Measurements from ENCODE around the gene UNC13A. TPM values are rescaled to one million over a fixed set of nuclear protein-coding genes. Genes with fewer than 3 reads are reported as not detected.

UNC13A gene
- total RNA-seq, 2 experiments from 2014 or later, result 0.02 to 0.04 TPM

- peaks cover 24% of the 10 kb centered on the region for H3K27me3 Mint-ChIP-seq
- no peak overlapping the region for H3K27ac Mint-ChIP-seq
- POLR2A ChIA-PET, result no interaction called here
- no peaks in the 10 kb centered on the region for H3K9me3 Mint-ChIP-seq
- H3K36me3 Mint-ChIP-seq (ENCODE audit: low read depth), result no peaks in the 10 kb centered on the region
- CTCF ChIA-PET, result interaction anchor here (1.0 kb wide), 1 partner anchor 10 kb away, joined by 4 read pairs; no protein-coding TSS in a partner anchor
- no peak overlapping the region for H3K4me3 Mint-ChIP-seq
- DNase-seq, result no peak
- peaks cover 2% of the 10 kb centered on the region for H3K4me1 Mint-ChIP-seq
Observed at GRCh38 chr19:17615889-17616685, 72.1 kb downstream of the UNC13A start.

GRCh38 chr19:17614476-17614875 is 73.7 kb downstream of the UNC13A start:
- peaks cover 24% of the 10 kb centered on the region for H3K27me3 Mint-ChIP-seq
- ChIA-PET CTCF (interaction anchor here (0.6 kb wide), 2 partner anchors 123 kb away, joined by 3 read pairs; no protein-coding TSS in a partner anchor), POLR2A (no interaction called here)
- no peak overlapping the region for H3K4me3 Mint-ChIP-seq
- no peaks in the 10 kb centered on the region for H3K9me3 Mint-ChIP-seq
- no peak for DNase-seq
- no peak overlapping the region for H3K27ac Mint-ChIP-seq
- peaks cover 2% of the 10 kb centered on the region for H3K4me1 Mint-ChIP-seq
- H3K36me3 Mint-ChIP-seq (ENCODE audit: low read depth), result no peaks in the 10 kb centered on the region

DNA sequence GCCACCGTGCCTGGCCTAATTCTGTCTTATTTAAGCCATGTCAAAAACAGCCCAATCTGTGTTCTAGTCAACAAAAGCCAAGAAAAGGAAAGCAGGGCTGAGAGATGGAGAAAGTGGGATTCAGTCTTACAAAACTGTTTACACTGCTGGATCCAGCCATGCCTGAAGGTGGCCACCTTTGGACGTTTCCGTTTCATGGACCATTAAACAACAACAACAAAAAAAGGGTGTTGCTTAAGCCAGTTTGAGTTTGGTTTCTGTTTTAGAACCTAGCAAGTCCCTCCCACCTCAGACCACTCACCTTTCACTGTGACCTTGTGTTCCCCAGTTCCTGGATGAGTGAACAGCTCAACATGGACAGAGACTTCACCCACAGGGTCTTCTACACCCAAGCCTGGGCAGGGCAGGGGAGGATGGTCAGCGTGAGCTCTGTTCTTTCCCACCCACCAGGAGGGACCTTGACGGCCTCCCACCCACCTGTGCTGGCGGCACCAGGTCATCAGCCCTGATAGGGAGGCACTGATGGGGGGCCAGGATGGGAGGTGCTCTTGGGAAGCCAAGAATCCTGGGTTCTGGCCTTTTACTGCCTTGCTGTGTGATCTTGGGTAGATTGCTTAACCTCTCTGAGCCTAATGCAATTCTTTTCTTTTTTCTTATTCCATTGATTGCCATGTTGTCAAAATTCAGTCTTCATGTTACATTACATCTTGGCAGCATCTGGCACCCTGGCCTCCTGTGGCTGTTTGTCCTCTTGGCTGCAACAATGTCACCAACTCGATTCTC is 76.5 kb downstream of the UNC13A start:
- peaks cover 4% of the 10 kb centered on the region for H3K4me1 Mint-ChIP-seq
- ChIA-PET CTCF (interaction anchor here (0.6 kb wide), 2 partner anchors 127 to 229 kb away, joined by 3 read pairs; no protein-coding TSS in a partner anchor), POLR2A (interaction anchor here (0.6 kb wide), 1 partner anchor 1182 kb away, joined by 4 read pairs; no protein-coding TSS in a partner anchor)
- H3K27ac Mint-ChIP-seq, result no peak overlapping the region
- no peaks in the 10 kb centered on the region for H3K36me3 Mint-ChIP-seq (ENCODE audit: low read depth)
- H3K4me3 Mint-ChIP-seq, result no peak overlapping the region
- peaks cover 2% of the 10 kb centered on the region for H3K9me3 Mint-ChIP-seq
- H3K27me3 Mint-ChIP-seq, result peaks cover 8% of the 10 kb centered on the region
- DNase-seq, result no peak

DNA sequence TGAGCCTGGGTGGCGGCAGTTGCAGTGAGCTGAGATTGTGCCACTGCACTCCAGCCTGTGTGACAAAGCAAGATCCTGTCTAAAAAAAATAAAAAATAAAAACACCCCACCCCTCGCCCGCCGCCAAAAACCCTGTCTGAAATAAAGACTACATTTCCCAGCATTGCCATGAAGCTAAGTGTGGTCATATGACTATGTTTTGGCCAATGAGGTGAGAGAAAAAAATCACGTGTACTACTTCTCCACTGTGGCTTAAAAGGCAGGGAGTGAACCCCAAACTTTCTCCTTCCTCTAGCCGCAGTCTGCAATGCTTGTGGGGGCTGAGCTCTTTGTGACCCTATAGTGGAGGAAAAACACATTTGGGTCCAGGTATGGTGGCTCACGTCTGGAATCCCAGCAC is 77.8 kb downstream of the UNC13A start:
- H3K36me3 Mint-ChIP-seq (ENCODE audit: low read depth), result no peaks in the 10 kb centered on the region
- H3K4me1 Mint-ChIP-seq, result peaks cover 9% of the 10 kb centered on the region
- no peak for DNase-seq
- H3K27me3 Mint-ChIP-seq, result peaks cover 7% of the 10 kb centered on the region
- no peak overlapping the region for H3K27ac Mint-ChIP-seq
- peaks cover 2% of the 10 kb centered on the region for H3K9me3 Mint-ChIP-seq
- no peak overlapping the region for H3K4me3 Mint-ChIP-seq
- CTCF ChIA-PET, result interaction anchor here (1.5 kb wide), 1 partner anchor 12 kb away, joined by 6 read pairs; no protein-coding TSS in a partner anchor
- POLR2A ChIA-PET, result interaction anchor here (0.9 kb wide), 1 partner anchor 89 kb away, joined by 3 read pairs; no protein-coding TSS in a partner anchor

- POLR2A ChIA-PET, result no interaction called here
- peaks cover 21% of the 10 kb centered on the region for H3K27me3 Mint-ChIP-seq
- H3K4me1 Mint-ChIP-seq, result peaks cover 9% of the 10 kb centered on the region
- DNase-seq, result no peak
- no peak overlapping the region for H3K4me3 Mint-ChIP-seq
- no peaks in the 10 kb centered on the region for H3K36me3 Mint-ChIP-seq (ENCODE audit: low read depth)
- CTCF ChIA-PET, result interaction anchor here (3.8 kb wide), 1 partner anchor 14 kb away, joined by 19 read pairs; no protein-coding TSS in a partner anchor
- peaks cover 2% of the 10 kb centered on the region for H3K9me3 Mint-ChIP-seq
- H3K27ac Mint-ChIP-seq, result no peak overlapping the region
Observed at GRCh38 chr19:17607936-17608335, 80.2 kb downstream of the UNC13A start.

DNA sequence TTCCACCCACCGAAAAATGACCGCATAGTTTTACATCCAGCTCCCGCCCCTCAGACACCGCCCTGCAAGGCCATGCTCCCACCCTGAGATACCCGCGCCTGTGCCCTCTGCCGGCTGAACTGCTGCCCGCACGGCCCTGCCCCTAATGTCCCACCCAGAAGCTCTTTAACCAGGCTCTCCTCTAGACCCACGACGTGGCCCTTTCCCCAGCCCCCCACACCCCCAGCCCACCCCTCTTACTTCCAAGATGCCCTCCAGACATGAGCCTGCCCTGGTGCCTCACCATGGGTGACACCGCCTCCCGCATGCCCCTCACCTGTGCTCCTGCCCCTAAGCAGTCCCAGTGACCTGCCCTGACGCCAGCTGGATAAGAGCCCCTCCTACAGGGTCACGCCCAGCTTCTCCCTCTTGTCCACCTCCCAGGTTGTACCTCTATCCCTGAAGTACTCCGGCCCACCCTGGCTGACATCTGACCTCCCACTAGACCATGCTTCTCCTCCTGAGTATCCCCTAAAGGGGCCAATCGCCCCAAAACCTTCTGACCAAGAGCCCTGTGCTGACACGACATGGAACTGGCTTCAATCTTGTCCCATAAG is 81.5 kb downstream of the UNC13A start:
- Mint-ChIP-seq H3K27ac (peak overlapping the region; percentile 75), H3K36me3 (ENCODE audit: low read depth) (no peaks in the 10 kb centered on the region), H3K4me3 (peak overlapping the region; percentile 68), H3K4me1 (peaks cover 10% of the 10 kb centered on the region), H3K27me3 (peaks cover 29% of the 10 kb centered on the region), H3K9me3 (peaks cover 2% of the 10 kb centered on the region)
- POLR2A ChIA-PET, result no interaction called here
- CTCF ChIA-PET, result interaction anchor here (0.6 to 3.8 kb wide), 14 partner anchors 10 to 465 kb away, joined by 3 to 19 read pairs (median 4); partner anchors contain the start of genes CCDC124 and RPL18A
- no peak for DNase-seq

- ChIA-PET POLR2A (no interaction called here), CTCF (interaction anchor here (0.6 to 3.8 kb wide), 16 partner anchors 11 to 465 kb away, joined by 3 to 19 read pairs (median 4); partner anchors contain the start of genes CCDC124 and RPL18A)
- Mint-ChIP-seq H3K4me3 (peak overlapping the region; percentile 68), H3K36me3 (ENCODE audit: low read depth) (no peaks in the 10 kb centered on the region), H3K4me1 (peaks cover 11% of the 10 kb centered on the region), H3K9me3 (peaks cover 2% of the 10 kb centered on the region), H3K27ac (peak overlapping the region; percentile 75), H3K27me3 (peaks cover 36% of the 10 kb centered on the region)
- DNase-seq, result peak; percentile 77
Observed at GRCh38 chr19:17605761-17606589, 82.2 kb downstream of the UNC13A start.

DNA sequence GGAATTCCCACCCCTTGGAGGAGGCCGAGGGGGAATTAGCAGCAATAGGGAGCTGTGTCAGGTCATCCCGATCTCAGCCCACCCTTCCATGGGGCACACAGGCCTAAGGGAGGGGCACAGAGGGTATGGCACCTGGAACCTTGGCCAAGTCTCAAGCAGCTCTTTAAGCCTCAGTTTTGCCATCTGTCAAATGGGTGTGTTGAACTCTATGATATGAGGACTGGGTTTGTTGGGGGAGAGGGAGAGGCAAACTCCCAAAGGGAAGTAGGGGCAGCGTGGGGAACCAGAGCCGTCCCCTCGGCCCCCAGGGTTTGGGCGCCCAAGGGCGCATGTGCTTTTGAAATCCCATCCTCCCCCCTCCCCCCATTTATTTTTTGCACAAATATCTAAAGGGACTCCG is 83.0 kb downstream of the UNC13A start:
- H3K27ac Mint-ChIP-seq, result no peak overlapping the region
- no peak overlapping the region for H3K4me3 Mint-ChIP-seq
- no peak for DNase-seq
- ChIA-PET POLR2A (no interaction called here), CTCF (interaction anchor here (0.6 to 2.2 kb wide), 5 partner anchors 29 to 327 kb away, joined by 3 to 7 read pairs (median 4); partner anchors contain the start of gene CCDC124)
- H3K27me3 Mint-ChIP-seq, result peaks cover 37% of the 10 kb centered on the region
- no peaks in the 10 kb centered on the region for H3K36me3 Mint-ChIP-seq (ENCODE audit: low read depth)
- peaks cover 2% of the 10 kb centered on the region for H3K9me3 Mint-ChIP-seq
- peaks cover 12% of the 10 kb centered on the region for H3K4me1 Mint-ChIP-seq

- no peak overlapping the region for H3K27ac Mint-ChIP-seq
- no peak for DNase-seq
- peaks cover 2% of the 10 kb centered on the region for H3K9me3 Mint-ChIP-seq
- H3K36me3 Mint-ChIP-seq (ENCODE audit: low read depth), result no peaks in the 10 kb centered on the region
- ChIA-PET POLR2A (interaction anchor here (0.6 kb wide), 1 partner anchor 110 kb away, joined by 3 read pairs; no protein-coding TSS in a partner anchor), CTCF (interaction anchor here (0.6 to 2.2 kb wide), 4 partner anchors 28 to 109 kb away, joined by 3 to 6 read pairs (median 4); no protein-coding TSS in a partner anchor)
- H3K27me3 Mint-ChIP-seq, result peaks cover 37% of the 10 kb centered on the region
- no peak overlapping the region for H3K4me3 Mint-ChIP-seq
- H3K4me1 Mint-ChIP-seq, result peaks cover 12% of the 10 kb centered on the region
Observed at GRCh38 chr19:17604372-17605025, 83.7 kb downstream of the UNC13A start.

- Mint-ChIP-seq H3K27me3 (peaks cover 37% of the 10 kb centered on the region), H3K27ac (no peak overlapping the region), H3K9me3 (no peaks in the 10 kb centered on the region), H3K4me3 (no peak overlapping the region), H3K4me1 (peaks cover 12% of the 10 kb centered on the region), H3K36me3 (ENCODE audit: low read depth) (no peaks in the 10 kb centered on the region)
- ChIA-PET POLR2A (no interaction called here), CTCF (interaction anchor here (0.7 to 1.7 kb wide), 3 partner anchors 34 to 256 kb away, joined by 3 read pairs; partner anchors contain the start of gene RPL18A)
- DNase-seq, result no peak
Observed at GRCh38 chr19:17602872-17603510, 85.2 kb downstream of the UNC13A start.

DNA sequence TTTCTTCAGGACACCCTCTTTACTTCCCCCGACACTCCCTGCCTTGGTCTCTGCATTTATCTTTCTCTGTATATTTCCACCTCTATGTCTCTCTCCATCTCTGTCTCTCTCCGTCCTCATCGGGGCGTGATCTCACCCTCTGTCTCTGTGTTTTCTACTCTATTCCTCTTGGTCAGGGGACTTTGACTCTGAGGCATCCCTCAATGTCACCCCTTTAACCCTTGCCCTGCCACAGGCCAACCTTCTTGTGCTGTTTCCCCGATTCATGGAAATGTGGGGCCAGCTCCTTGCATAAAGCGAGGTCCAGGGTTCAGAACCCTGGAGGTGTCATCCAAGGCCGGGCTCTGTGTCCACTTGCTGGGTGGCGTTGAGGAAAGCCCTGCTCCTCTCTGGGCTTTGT is 85.9 kb downstream of the UNC13A start:
- no peaks in the 10 kb centered on the region for H3K36me3 Mint-ChIP-seq (ENCODE audit: low read depth)
- no peak overlapping the region for H3K27ac Mint-ChIP-seq
- H3K27me3 Mint-ChIP-seq, result peaks cover 37% of the 10 kb centered on the region
- H3K9me3 Mint-ChIP-seq, result no peaks in the 10 kb centered on the region
- no peak overlapping the region for H3K4me3 Mint-ChIP-seq
- no peak for DNase-seq
- POLR2A ChIA-PET, result no interaction called here
- CTCF ChIA-PET, result no interaction called here
- H3K4me1 Mint-ChIP-seq, result peaks cover 12% of the 10 kb centered on the region

All from activated CD4-positive, alpha-beta T cell treated with anti-CD3 and anti-CD28 coated beads, Interleukin-2, amount 10 ng/mL, durations not matched to agents 7 days and 5 days (primary cell).